ENCODE results near the gene TXNDC15.
"Not testable (repeated sequence)": the region's sequence is repeated elsewhere in the genome, so short reads cannot be mapped to it uniquely, and the experiment has no call there.

The TXNDC15 gene

DNA sequence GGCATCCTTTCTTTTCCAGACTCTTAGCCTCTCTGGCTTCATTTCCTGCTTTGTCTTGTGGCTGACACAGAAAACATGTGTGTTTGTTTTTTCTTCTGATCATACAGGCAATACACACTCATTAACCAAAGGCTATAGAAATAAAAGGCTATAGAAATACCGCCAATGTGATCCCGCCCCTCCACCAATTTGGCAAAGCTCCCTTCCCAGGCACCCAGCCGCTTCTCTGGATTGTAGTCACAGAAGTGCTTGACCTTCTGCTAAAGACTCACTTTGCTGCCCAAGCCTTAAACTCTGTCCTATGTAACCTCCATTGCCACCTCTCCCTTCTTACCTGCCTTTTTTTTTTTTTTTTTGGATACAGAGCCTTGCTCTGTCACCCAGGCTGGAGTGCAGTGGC is 5.3 kb downstream of the TXNDC15 start:
- DNase-seq, result no peak

DNA sequence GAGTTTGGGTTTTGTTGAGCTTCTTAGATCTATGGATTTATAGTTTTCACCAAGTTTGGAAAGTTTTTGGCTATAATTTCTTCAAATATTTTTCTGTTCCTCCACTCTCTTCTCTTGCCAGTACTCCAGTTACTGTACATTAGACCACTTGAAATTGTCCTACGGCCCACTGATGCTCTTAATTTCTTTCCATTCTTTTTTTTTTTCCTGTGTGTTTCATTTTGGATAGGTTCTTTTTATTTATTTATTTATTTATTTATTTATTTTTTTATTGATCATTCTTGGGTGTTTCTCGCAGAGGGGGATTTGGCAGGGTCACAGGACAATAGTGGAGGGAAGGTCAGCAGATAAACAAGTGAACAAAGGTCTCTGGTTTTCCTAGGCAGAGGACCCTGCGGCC is 6.8 kb downstream of the TXNDC15 start:
- not testable (repeated sequence) for DNase-seq

DNA sequence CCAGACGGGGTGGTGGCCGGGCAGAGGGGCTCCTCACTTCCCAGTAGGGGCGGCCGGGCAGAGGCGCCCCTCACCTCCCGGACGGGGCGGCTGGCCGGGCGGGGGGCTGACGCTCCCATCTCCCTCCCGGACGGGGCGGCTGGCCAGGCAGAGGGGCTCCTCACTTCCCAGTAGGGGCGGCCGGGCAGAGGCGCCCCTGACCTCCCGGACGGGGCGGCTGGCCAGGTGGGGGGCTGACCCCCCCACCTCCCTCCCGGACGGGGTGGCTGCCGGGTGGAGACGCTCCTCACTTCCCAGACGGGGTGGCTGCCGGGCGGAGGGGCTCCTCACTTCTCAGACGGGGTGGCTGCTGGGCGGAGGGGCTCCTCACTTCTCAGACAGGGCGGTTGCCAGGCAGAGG is 7.5 kb downstream of the TXNDC15 start:
- not testable (repeated sequence) for DNase-seq

DNA sequence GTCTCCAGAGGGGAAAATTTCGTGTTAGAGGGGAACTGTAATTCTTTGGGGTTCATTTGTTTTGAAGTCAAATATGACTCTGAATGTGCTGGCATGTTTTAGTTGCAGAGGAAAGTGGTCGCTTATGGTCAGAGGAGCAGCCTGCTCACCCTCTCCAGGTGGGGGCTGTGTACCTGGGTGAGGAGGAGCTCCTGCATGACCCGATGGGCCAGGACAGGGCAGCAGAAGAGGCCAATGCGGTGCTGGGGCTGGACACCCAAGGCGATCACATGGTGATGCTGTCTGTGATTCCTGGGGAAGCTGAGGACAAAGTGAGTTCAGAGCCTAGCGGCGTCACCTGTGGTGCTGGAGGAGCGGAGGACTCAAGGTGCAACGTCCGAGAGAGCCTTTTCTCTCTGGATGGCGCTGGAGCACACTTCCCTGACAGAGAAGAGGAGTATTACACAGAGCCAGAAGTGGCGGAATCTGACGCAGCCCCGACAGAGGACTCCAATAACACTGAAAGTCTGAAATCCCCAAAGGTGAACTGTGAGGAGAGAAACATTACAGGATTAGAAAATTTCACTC is 13.5 kb downstream of the TXNDC15 start:
- DNase-seq, result no peak

DNA sequence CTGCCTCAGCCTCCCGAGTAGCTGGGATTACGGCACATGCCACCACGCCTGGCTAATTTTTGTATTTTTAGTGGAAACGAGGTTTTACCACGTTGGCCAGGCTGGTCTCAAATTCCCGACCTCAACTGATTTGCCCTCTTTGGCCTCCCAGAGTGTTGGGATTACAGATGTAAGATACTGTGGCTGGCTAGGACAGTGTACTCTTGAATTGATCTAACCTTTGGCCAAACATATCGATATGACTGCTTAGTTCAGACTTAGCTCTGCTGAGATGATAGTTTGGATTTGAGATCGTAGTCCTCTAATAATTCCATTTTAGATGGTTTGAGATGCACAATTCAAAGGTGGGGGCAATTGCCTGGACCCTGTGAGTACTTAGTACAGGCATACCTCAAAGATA is 15.2 kb downstream of the TXNDC15 start:
- no peak for DNase-seq

DNA sequence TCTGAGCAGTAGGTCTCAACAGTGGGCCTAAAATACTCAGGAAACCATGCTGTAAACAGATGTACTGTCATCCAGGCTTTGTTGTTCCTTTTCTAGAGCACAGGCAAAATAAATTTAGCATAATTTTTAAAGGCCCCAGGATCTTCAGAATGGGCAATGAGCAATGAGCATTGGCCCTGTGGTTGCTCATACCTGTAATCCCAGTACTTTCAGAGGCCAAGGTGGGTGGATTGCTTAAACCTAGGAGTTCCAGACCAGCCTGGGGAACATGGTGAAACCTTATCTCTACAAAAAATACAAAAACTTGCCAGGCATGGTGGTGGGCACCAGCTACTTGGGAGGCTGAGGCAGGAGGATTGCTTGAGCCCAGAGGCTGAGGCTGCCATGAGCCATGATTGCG is 17.3 kb downstream of the TXNDC15 start:
- DNase-seq, result no peak

DNA sequence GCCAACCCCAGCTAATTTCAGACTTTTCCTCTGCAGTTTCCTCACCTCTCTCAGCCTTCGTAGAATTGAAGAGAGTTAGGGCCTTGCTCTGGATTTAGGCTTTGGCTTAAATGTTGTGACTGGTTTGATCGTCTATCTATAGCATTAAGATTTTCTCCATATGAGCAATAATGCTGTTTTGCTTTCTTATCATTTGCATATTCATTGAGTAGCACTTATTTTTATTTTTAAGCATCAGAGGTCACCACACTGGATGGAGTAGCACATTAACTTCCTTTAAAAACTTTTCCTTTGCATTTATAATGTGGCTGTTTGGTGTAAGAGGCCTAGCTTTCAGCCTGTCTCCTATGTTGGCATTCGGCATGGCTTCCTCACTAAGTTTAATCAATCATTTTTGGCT is 18.1 kb downstream of the TXNDC15 start:
- no peak for DNase-seq

DNA sequence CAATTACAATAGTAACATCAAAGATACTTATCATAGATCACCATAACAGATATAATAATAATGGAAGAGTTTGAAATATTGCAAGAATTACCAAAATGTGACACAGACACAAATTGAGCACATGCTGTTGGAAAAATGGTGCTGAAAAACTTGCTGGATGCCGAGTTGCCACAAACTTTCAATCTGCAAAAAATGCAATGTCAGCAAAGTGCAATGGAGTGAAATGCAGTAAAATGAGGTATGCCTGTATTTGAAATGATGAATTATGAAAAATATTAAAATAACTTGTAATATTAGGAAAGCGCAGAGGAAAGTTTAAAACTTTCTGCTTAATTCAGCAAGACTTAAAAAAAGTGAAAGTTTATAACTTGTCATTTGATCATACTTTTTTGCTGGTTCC is 18.8 kb downstream of the TXNDC15 start:
- DNase-seq, result no peak

DNA sequence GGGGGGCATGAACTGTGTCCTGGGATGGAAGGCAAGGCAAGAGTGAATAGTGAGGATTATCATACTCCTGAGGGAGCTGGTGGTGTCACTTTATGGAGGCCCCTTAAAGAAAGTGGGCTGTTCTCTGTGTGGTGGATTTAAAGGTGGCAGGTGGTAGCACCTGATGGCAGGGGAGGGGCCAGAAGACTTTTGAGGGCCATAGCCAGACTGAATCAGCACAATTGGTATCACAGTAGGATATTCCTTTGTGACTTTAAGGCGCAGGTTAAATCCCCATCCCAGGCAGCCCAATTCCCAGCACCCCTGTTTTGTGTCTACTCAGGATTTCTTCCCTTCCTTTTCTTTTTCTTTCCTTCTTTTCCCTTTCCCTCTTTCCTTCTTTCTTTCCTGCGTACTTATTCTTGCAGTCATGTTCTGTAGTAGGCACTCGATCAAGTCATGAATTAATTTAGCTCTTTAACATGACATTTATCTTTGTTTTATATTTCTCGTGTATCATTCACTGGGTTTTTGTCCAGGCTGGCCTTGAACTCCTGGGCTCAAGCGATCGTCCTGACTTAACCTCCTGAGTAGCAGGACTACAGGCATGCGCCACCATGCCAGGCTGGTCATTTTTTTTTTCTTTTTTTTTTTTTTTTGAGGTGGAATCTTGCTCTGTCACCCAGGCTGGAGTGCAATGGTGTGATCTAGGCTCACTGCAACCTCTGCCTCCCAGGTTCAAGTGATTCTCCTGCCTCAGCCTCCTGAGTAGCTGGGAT is 19.8 kb downstream of the TXNDC15 start:
- no peak for DNase-seq

DNA sequence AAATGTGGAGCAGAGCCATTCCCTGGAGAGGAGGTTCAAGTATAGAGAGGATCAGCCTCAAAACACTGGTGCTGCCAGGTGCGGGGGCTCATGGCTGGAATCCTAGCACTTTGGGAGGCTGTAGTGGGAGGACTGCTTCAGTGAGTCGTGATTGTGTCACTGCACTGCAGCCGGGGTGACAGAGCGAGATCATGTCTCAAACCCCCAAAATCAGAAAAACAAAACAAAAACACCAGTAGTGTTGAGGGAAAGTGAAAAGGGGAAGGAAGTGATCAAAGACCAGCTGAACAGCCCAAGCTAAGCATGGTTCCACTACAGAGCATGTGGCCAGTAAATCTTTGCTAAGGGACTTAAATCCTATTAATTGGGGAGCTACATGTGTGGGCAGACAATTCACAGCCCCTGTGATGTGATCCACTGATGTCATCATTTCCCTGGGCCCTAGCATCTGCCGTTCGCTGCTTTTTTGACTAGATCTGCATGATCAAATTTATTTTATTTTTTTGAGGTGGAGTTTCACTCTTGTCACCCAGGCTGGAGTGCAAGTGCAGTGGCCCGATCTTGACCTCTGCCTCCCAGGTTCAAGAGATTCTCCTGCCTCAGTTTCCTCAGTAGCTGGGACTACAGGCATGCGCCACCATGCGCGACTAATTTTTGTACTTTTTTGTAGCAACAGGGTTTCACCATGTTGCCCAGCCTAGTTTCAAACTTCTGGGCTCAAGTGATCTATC is 28.1 kb downstream of the TXNDC15 start:
- no peak for DNase-seq

DNA sequence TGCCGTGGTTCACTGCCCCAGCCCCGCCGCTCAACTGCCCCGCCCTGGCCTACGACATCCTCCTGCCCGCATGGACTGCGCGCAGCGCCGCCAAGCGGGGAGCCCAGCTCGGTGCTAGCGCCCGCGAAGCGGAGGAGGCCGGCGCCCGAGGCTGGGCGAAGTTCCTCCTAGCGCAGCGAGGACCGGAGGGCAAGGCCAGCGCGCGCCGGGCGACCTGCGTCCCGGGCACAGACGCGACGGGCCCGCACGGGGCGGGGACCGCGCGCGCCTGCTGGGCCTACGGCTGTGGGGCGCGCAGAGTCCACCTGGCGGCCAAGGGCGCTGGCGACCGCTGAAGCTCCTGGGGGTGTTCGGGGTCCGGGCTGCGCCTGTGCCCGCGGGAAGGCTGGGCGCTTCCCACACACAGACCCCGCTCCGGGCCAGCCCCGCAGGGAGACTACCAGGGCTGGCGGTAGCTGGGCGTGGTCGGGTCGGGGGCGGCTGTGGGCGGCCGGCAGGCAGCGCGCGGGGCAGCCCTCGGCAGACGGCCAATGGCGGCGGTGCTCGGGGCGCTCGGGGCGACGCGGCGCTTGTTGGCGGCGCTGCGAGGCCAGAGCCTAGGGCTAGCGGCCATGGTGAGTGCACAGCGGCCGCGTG is 30.6 kb downstream of the TXNDC15 start, which contains the start of gene PCBD2:
Gene PCBD2, plus strand, starts transcription at position 522 of the 636 bp plus-strand sequence. Its CDS starts 9 bp downstream, at position 531.
- peak; percentile 95 for DNase-seq

DNA sequence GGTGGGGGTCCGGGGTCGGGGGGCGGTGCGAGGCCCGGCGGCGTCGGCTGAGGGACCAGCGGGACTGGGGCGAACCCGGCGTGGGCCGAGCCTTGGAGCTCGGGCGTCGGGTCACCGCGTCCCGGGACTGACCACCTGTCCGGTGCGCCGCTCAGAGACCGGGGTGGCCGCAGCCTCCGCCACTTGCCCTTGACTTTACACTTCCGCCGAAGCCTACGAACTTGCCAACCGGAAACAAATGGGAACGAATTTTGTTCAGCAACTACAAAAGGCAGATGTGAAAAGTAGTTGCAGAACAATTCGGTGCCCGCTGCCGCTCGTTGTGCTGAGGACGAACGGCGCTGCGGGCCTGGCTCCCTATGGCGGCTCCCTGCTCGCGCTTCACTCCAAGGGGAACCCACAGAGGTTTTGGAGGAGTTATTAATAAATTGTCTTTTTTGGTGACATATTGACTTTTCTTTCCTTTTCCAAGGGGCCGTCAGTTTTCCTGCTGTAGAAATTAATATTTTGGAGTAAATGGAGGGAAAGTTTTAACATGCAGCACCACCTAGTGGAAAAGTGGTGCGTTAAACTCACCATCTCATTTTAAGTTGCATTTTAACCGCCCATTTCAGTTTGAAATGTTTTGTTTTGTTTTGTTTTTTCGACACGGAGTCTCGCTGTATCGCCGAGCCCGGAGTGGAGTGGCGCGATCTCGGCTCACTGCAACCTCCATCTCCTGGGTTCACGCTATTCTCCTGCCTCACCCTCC is 31.2 kb downstream of the TXNDC15 start:
- peak; percentile 73 for DNase-seq

DNA sequence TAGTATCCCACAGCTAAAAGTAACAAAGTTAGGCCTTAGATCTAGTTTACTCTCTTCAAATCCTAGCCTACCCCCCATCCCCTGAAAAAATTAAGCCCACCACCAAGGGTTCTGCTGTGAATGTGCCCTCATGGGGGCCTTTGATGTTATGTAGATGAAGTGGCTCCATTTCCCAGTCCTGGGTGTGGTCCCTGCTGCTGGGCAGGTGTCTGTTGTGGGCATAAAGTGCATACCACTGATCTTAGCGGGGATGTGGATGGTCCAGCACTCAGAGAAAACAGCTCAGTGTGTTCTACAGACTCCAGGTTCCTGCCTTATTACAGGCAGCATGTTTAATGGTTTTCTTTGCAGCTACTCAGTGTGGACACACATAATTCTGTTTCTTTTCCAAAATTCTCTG is 32.6 kb downstream of the TXNDC15 start:
- DNase-seq, result no peak

DNA sequence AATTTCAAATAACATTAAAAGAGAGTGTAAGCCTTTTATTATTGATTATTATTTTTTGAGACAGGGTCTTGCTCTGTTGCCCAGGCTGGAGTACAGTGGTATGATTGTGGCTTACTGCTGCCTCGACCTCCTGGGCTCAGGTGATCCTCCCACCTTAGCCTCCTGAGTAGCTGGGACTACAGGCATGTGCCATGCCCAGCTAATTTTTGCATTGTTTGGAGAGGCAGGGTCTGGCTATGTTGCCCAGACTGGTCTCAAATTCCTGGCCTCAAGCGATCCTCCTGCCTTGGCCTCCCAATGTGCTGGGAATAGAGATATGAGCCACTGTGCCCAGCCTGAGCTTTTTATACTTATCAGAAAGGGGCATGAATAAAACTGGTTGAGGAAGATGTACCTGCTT is 36.6 kb downstream of the TXNDC15 start:
- DNase-seq, result not testable (repeated sequence)

DNA sequence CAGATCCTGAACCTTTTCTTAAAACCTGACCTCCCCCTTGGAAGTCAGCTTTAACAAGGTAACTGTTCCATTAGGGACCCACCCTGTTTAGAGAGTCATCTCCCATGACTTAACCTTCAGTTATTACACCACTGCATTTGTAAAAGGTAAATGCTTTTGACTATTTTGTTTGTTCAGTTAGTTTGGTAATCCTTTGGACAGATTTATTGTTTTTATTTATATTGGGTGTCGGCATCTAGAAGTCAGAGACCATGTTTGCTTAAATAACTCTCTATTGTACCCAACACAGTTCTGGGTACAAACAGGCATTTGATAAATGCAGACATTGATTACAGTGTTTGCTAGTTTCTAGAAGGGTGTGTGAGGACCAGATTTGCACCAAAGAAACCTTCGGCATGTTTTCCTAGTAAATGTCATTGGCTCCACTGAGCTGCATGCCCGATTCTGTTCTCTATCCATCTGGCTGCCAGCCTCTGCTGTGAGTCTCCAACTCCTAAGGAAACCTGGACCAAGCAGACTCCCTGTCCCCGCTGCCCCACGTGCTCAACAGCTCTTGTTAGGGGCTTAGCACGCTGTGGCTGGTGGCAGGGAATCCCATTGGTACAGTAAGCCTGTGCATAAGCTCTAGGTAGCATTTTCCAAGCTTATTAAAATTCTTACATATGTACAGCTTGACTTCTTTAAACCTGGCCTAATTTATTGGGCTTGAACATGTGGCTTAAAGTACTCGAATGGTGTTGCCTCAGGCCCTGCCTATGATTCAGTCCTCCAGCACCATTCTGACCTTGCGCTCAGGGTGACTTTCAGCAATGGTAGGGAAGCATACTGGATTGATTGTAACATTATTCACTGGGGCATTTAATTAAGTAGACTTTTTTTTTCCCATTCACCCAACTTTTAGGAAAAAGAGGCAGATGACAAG is 37.4 kb downstream of the TXNDC15 start:
- no peak for DNase-seq

DNA sequence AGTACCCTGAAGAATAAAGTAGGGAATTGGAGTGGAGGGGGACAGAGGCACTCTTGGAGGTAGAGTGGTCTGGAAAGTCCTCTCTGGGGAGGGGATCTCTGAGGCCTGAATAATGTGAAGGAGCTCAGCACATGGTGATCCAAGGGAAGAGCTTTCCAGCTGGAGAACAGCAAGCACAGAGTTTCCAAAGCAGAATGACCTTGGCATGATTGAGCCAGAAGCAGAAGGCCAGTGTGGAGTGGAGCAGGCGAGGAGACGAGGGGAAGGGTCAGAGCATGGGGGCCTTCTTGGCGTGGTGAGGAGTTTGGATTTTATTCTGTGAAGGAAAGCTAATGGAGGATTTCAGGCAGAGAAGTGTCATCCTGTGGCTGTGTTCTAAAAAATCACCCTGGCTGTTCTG is 39.1 kb downstream of the TXNDC15 start:
- no peak for DNase-seq

DNA sequence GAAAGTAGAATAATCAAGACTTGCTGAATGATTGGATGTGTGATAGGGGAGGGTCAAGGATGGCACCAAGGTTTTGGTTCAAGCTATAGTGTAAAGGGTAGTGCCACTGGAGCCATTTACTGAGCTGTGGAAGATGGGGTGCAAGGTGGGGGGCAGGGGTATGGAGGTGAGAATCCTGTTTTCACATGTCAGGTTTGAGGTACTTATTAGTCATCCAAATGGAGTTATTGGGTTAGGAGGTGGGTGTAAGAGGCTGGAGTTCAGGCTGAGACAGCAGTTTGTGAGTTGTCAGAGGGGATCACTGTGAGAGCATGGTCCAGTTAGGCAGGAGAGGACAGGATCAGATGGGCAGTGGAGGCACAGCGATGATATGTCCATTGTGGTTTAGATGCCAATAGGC is 39.6 kb downstream of the TXNDC15 start:
- DNase-seq, result no peak

DNA sequence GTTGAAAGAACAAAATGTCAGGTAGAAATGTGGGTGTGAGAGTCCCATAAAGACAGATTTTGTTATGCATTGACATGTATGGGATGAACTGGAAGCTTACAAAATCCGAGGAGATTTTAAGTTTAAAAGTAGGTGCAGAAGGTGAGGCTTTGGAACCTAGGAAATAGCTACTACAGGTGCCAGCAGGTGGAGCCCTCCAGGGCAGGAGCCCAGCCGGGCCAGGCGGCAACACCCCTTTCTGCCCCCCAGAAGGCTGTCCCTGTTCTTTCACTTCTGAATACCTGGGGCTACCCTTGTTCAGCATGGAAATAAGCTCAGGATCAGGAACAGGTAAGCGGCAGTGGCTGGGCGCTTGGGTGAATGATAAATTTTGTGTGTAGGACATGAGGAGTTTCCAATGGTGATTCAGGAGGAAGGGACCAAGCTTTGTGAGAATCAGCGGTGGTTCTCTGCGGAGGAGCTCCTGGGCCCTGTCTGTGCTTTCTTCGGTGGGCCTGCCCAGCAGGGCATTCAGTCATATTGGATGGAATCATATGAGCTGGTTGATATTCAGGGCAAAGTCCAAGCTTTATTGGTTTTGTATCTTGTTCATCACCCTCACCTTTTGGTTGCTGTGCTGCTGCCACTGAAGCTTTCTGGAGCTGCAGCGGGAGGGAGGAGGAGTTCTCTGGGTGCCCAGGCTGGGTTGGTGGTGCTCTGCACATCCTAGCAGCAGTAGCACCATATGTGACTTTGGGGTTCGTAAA is 43.1 kb downstream of the TXNDC15 start:
- no peak for DNase-seq

DNA sequence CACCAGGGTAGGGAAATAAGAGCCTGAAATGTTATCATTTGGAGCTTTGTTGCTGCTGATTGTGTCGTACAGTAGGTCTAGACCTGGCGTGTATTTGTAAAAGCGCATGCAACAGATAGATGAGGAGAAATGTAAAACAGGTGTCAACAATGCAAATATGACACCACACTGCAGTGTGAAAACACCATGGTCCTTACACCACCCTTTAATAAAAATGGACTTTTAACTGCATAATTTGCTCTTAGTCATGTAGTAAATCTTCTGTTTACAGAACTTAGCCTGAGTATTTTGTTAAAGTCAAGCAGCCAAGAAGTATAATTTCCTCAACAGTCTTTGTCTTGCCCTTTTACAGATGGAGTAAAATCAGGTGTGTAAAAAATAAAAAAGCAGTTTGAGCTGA is 44.7 kb downstream of the TXNDC15 start:
- DNase-seq, result no peak

DNA sequence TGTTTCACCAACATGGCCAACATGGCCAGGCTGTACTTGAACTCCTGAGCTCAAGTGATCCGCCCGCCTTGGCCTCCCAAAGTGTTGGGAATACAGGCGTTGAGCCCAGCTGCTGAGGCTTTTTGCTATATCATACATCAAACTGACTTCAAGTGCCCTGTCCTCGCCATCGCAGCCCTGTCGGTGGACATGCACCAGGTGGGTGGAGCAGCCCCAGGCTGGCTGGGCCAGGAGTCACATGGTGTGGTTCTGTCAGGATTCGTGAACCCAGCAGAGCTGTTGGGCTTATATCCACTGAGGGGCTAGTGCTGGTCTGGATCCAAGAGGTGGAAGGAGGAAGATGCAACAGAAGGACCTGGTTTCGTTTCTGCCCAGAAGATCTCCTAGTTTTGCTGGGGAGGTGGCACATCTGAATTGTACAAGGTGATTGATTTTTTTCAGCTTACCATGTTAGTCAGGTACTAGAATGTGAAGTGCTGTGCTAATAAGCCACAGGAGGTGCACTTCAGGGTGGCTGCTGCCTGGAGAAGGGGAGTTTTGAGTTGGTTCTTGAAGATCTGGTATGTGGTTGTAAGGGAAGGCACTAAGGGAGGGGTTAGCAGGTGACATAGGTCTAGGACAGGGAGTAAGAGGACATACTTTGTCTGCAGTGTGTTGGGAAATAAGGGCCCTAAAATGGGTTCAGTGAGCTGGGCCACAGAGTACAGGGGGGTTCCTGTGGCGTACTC is 46.8 kb downstream of the TXNDC15 start:
- DNase-seq, result no peak
